Fibroblast of skin of scalp (primary cell): ENCODE results near the gene ADIG.
A peak's percentile ranks its signal among the peaks of the same experiment; 100 is the strongest.

Experiments used
- DNase-seq: peaks from one replicate; pipeline ENCODE4 v3.0.0-alpha.2; 2013

Gene ADIG

GRCh38 chr20:38602185-38602581 lies 21.2 kb downstream of the ADIG start:
- no peak for DNase-seq

DNA sequence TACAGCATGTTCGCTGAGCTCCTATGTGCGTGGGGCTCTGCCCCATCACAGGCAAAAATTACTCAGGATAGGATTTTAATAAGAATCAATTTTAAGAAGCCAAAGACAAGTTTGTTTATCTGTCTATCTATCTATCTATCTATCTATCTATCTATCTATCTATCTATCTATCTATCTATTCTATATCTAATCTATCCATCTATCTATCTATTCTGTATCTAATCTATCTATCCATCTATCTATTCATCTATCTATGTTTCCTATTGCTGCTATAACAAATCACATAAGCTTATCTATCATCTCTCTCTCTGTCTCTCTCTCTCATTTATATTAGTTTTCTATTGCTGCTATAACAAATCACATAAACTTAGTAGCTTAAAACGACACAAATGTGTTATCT lies 22.3 kb downstream of the ADIG start:
- DNase-seq, result no peak

DNA sequence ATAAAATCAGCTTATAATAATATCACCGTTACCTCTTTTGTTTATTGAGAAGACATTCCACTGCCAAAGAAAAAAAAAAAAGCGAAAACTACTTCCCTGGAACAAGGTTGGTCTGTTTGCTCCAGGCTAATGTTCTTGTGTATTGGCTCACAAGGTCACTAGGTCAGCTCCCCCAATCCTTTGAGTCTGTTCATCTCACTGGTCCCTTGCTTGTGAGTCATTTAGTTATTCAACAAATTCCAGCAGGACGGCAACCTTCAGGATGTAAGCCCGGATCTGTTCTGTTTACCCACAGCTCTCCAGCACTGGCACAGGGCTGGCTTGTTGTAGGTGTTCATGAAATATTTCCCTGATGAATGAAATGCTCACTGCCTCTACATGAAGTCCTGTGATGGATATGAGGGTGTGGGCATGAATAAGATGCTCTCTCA lies 23.9 kb downstream of the ADIG start:
- DNase-seq, result no peak

DNA sequence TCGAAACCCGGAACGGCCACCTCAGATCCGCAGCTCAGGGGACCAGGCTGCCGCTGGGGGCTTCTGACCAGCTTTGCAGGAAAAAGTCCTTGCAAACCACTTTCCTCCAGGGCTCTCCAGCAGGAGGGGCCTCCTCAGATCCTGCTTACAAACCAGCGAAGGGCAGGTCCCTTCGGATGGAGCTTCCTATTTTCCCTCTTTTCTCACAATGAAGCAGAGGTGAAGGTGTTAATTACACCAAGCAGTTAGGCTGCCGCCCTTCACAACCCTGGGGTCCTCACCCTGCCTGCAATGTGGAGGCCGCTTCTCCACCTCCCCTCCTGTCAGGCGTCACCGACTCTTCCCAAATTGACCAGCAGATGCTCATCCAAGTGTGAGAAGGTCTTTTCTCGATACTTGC lies 26.4 kb downstream of the ADIG start:
- DNase-seq, result no peak

DNA sequence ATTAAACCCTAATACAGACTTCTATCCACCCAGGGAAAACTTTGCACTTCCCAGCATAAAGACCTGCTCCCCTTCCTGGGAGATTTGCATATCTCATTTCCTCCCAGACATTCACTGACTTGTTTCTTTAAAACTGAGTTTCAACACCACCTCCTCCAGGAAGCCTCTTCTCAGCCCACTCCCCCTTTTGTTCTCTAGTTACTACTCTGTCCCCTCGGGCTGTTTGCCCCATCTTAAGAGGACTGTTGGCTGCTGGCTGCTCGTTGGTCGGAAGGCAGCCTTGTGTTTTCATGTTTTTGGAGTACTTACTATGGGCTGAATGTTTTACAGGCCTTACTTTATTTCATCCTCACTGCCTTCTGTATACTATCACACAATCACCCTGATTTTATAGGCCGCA lies 27.2 kb downstream of the ADIG start:
- no peak for DNase-seq

DNA sequence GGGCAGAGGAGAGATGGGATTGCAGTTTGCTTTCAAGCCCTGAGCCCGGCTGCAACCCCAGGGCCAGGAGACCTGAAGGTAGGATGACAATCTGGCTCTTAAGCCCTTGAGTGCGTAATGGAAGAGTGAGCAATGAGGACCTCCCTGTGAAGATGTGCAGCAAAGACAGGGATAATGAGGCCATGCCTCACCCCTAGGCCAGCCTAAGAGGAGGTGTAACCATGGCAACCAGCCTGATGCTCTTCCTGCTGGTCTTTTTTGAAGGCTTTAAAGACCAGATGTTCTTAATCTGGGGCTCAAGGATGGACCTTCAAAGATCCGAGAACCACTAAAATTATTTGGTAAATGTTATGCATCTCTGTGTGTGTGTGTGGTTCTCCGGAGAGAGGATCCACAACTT lies 28.8 kb downstream of the ADIG start:
- DNase-seq, result no peak

- DNase-seq, result no peak
These were observed 29.5 kb downstream of the ADIG start for GRCh38 chr20:38610521-38610920.

DNA sequence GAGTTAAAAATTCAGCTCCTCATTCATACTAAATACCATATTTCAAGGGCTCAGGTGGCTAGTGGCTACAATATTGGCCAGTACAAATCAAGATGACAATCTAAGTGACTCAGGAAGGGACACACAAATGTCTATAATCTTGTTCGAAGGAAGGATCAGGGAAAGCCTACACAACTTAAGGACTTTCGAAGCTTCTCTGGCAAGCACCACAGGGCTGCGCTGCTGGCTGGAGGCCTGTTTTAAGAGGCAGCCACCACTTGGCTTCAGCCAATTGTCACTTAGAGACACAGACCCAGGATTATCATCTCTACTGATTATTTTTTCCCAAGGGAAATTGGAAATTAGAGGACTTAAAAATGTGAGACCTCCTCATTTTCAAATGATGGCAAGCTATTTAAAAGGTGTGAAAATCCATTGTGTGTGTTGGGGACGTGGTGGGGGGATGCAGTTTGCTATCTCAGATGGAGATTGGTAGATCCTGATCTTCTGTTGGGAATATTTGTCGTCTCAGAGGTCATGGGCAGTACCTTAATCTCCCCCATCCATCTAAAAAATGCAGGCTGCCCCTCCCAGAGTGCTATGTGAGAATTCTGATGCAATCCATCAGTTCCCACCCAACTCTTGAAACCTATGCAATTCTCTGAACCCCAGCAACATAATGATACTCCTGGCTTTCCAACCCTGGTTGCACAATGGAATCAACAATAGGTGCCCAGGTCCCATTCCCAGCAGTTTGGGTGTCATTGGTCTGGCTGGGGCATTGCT lies 31.9 kb downstream of the ADIG start:
- DNase-seq, result no peak

GRCh38 chr20:38615283-38615682 lies 34.3 kb downstream of the ADIG start:
- DNase-seq, result no peak

DNA sequence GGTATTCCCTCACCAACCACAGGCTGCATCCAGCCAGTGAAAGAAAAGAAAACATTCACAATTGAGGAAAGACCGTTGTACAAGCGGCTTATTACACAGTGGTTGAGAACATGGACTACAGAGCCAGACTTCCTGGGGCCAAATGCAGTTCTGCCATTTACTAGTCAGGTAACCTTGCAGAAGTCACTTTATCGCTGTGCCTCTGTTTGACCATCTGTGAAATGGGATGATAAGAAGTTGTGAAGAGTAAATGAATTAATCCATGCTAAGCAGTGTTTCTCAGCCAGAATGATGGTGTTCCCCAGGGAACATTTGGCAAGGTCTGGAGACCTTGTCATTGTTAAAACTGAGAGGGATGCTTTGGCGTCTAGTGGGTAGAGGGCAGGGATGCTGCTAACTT lies 35.5 kb downstream of the ADIG start:
- DNase-seq, result no peak

DNA sequence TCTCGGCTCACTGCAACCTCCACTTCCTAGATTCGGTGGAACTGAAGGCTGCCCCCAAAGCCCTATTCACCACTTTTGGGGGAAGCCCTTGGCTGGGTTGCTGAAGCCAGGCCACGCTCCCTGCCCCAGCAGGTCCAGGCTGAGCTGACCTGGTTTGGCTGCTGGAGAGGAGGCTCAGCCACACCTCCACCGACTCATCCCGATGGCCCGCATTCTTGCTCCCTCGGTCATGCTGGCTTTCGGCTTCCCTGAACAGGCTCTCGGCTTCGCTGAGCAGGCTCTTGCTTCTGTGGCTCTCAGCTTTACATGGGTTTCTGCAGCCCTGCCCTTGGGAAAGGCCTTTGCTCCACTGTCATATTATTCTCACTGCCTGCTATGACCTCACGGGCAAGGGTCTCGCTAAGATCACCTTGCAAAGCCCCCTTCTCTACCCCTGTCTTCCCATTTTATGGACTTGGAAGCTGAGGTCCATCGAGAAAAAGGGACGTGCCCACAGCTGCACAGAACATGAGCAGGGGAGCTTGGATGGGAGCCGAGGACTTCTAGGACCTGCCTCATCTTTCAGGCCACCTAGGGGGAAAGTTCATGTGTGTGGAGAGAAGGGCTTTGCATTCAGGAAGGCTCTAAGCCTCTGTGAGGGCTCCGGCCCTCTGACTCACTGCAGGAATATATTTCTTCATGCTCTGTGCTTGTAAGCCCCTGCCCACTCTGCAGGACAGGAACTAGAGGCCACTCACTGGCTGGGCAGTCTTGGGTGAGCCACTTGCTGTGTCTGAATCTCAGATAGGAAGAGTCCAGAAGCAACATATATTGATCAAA lies 36.2 kb downstream of the ADIG start:
- peak; percentile 12 for DNase-seq

DNA sequence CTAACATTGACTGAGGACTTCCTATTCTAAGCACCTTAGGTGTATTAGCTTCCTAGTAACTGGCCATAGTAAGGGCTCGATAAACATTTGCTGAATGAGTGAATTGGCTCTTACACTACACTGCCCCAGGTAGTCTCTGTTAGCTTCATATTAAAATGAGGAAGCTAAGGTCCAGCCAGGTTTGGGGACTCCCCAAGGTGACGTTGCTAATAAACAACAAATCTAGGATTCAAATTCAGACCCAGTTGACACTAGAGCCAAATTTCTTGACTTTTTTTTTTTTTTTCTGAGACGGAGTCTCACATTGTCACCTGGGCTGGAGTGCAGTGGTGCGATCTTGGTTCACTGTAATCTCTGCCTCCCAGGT lies 36.8 kb downstream of the ADIG start:
- no peak for DNase-seq

DNA sequence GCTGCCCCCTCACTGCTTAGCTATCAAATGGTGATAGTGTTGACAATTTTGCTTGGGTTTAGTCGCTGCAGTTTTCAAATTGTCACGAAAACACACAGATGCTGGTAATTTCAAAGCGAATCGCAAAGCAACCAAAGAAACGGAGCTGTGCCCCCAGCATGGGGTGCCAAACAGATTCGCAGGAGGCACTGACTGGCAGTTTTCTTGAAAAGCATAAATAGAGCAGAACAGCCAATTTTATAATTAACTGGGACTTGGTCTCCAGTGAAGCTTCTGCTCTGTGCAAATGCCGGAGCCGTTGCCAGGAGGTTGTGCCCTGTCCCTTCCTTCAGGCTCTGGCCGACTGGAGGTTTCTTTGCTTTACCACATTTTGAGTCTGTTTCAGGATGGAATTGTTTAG lies 39.4 kb downstream of the ADIG start:
- no peak for DNase-seq

DNA sequence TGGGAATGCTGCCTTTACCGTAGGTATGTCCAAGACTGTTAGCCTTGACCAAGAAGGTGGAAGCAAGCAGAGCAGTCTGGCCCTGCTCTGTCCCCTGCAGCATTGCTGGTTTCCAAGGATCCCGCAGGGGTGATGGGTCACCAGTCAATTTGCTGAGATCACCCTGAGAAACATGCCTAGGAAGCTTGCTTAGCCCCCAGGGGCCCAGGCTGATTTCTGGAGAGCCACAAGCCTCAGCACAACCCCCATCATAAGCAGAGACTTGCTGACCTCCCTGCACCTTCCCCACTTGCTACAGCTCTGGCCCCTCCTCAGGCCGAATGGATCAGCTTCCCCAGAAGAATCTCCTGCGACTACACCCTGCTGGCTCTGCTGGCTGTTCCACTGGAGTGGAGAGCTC lies 42.1 kb downstream of the ADIG start:
- no peak for DNase-seq

DNA sequence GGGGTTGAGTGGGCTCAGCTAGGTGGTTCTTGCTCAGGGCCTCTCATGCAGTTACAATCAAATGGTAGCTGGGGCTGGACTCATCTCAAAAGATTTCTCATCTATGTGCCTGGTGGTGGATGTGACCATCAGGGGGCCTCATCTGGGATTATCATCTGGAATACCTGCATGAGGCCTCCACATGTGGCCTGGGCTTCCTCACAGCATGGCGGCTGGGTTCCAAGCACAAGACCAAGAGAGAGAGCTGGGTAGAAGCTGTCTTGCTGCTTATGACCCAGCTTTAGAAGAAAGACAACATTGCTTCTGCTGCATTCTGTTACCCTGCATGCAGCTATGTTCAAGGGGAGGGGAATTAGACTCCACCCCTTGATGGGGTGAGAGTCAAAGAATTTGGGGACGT lies 43.1 kb downstream of the ADIG start:
- DNase-seq, result no peak

DNA sequence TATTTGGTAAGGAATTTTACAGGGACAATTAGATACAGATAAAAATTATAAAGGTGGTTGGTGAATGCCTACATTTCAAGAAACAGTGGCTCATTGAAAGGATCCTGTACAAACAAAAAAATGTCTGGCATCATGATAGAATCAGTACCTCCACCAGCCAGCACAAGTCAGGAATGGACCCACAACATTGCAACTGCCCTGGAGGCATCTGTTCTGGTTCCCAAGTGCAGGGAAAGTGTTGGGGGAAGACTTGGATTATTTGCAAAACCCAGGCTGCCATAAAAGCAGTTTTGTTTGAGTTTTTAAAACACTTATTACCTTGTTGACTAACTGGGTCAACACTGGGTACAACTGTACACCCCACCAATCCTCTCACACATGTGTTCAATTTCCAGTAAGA lies 44.9 kb downstream of the ADIG start:
- DNase-seq, result no peak

DNA sequence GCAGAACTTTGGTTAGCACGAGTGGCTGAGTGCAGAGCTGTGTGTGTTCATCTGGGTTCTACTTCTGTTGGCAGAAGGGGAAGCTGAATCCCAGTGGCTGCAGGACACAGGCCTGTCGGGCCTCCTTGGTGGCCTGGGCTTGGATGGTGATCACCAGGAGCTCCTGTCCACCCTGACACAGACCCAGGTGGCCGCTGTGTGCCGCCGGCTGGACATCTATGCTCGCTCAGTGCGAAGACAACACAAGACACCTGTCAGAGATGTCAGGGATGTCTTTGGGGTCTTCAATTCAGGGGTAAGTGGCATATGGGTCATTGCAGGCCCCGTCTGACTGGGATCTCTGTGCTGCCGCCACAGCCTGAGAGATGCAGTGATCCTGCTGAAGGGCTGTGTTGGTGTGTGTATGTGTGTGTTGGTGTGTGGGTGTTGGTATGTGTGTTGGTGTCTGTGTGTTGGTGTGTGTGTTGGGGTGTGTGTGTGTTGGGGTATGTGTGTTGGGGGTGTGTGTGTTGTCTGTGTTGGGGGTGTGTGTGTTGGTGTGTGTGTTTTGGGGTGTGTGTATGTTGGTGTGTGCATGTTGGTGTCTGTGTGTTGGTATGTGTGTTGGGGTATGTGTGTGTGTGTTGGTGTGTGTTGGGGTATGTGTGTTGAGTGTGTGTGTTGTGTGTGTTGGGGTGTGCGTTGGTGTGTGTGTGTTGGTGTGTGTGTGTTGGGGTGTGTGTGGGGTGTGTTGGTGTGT lies 46.1 kb downstream of the ADIG start:
- DNase-seq, result no peak

GRCh38 chr20:38628580-38629470 lies 47.8 kb downstream of the ADIG start:
- no peak for DNase-seq

- DNase-seq, result no peak
These were observed 49.0 kb downstream of the ADIG start for GRCh38 chr20:38629979-38630378.

DNA sequence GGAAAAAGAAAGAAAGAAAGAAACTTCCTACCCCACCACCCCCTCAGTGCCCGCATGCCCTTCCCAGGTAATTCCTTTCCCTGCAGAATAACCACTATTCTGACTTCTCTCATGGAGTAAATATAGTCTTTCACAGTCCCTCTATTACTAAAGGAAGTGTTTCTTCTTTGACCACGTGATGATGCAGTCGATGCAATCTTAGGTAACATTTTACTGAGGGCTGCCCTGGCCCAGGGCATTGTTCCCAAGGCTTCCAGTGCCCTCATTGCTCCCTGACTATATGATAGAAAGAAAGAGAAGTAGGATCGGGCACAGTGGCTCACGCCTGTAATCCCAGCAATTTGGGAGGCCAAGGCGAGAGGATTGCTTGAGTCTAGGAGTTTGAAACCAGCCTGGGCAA lies 49.7 kb downstream of the ADIG start:
- DNase-seq, result peak; percentile 11

DNA sequence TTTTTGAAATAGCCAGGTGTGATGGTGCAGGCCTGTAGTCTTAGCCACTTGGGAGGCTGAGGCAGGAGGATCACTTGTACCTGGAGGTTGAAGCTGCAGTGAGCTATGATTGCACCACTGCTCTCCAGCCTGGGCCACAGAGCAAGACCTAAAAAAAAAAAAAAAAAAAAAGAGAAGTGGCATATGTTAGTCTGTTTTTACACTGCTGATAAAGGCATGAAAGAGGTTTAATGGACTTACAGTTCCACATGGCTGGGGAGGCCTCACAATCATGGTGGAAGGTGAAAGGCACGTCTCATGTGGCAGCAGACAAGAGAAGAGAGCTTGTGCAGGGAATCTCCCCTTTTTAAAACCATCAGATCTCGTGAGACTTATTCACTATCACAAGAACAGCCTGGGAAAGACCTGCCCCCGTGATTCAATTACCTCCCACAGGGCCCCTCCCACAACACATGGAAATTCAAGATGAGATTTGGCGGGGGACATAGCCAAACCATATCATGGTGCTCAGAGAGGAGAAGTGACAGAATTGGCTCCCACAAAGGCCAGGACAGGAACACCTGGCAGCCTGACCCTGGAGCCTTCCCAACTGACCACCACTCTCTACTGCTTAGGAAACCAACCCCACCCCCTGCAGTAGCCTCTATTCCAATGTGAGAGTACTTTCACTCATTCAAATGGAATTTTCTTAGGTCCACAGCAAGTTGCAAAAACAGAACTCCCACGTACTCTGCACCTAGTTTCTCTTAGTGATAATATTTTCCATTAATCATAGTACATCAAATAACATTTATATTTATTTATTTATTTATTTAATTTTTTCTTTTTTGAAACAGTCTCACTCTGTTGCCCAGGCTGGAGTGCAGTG lies 50.4 kb downstream of the ADIG start:
- no peak for DNase-seq
